Gastroesophageal sphincter (tissue), 4 donors: ENCODE results near the gene PPM1H. TPM values are rescaled to one million over a fixed set of nuclear protein-coding genes. Genes with fewer than 3 reads are reported as not detected.

Experiments used
- ATAC-seq: fragments of 150-250 bp; one replicate; pipeline ENCODE4 v1.9.1; 2016; ENCODE audit warnings: mild to moderate bottlenecking, moderate library complexity
- H3K27ac ChIP-seq, 4 donors: fragments of 200-600 bp; sonication (generic) in 3 of 4; 1 replicate in 3 of 4; 2 replicates in 1 of 4; pipeline ENCODE4 v1.5.1; 2016 to 2019
- H3K27me3 ChIP-seq: fragments of 200-600 bp; sonication (generic); one replicate; pipeline ENCODE4 v1.5.1; 2019
- H3K36me3 ChIP-seq, 2 donors: fragments of 200-600 bp; sonication (generic); one replicate each; pipeline ENCODE4 v1.5.1; 2019; ENCODE audit warnings: control low read depth in 1 of 2
- H3K4me1 ChIP-seq, 3 donors: fragments of 200-600 bp; sonication (generic); 1 replicate in 2 of 3; 2 replicates in 1 of 3; pipeline ENCODE4 v1.5.1; 2016 to 2019; ENCODE audit warnings: control low read depth in 2 of 3
- H3K4me3 ChIP-seq, 2 donors: fragments of 200-600 bp; sonication (generic); one replicate each; pipeline ENCODE4 v1.5.1; 2019; ENCODE audit warnings: mild to moderate bottlenecking in 1 of 2, moderate library complexity in 1 of 2
- H3K9me3 ChIP-seq, 3 donors: fragments of 200-600 bp; sonication (generic); one replicate each; pipeline ENCODE4 v1.5.1; 2017 to 2019; ENCODE audit warnings: control low read depth in 2 of 3
- EP300 ChIP-seq: sonication (generic); formaldehyde crosslinking; IDR thresholded peaks from one replicate; pipeline ENCODE4 v1.6.1; 2017; ENCODE audit warnings: antibody characterized with exemption, mild to moderate bottlenecking
- POLR2A ChIP-seq, 2 donors: fragments of 450-650 bp; IDR thresholded peaks; one replicate each; pipeline ENCODE4 v1.6.1; 2017; ENCODE audit warnings: antibody characterized with exemption in 2 of 2, mild to moderate bottlenecking in 2 of 2, moderate library complexity in 1 of 2
- POLR2AphosphoS5 ChIP-seq: sonication (generic); formaldehyde crosslinking; IDR thresholded peaks from one replicate; pipeline ENCODE4 v1.6.1; 2017; ENCODE audit warnings: antibody characterized with exemption
- WGBS, 2 donors: methylation state at CpG; one replicate each; pipeline ENCODE4 v1.1.5; 2018; ENCODE audit warnings: low coverage in 1 of 2; 5-methylcytosine and 5-hydroxymethylcytosine counted together
- total RNA-seq, 4 donors: library from RNA; depleted of rRNA; stranded (reverse); fragments of >200 nt; gene quantifications; one replicate each; pipeline ENCODE4 v1.1.0, GENCODE V29; 2016
- TF ChIP-seq, protein P1 (sequence below), 4 experiments: fragments of 200-600 bp in 2 of 4; fragments of 450-650 bp in 2 of 4; sonication (generic) in 1 of 4; IDR thresholded peaks; one replicate each; pipeline ENCODE4 v1.5.1; 2017 to 2019; ENCODE audit warnings: antibody characterized with exemption in 4 of 4, mild to moderate bottlenecking in 2 of 4, moderate library complexity in 2 of 4

Gene PPM1H
- total RNA-seq, 4 donors from 2014 or later: 1.3 to 1.9 (median 1.6) TPM

DNA sequence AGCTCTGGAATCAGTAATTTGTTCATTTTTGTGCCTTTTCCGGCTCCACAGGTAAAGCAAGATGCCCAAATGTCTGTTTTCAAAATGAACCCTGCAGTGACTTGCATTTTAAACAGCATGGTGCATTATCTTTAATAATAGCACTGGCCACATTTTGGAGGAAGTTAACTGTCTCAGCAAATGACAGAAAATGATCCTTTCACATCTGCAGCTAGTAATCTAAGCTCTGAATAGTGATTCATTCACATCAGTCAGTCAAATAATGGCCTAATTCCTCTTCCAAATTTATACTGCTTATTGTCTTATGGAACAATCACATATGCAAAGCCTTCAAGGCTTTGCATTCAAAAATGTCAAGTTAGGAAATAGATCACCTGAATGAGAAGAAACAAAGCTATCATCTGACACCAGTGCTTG is 75.6 kb downstream of the PPM1H start:
- H3K27ac ChIP-seq: no peak overlapping the region
- no peak overlapping the region for H3K4me3 ChIP-seq
- H3K4me1 ChIP-seq: no peaks in the 10 kb centered on the region
- WGBS, 2 donors: 77 to 83% methylated on average over 1 of the region's 1 CpG
- H3K9me3 ChIP-seq: no peaks in the 10 kb centered on the region
- no peak for TF ChIP-seq POLR2AphosphoS5
- TF ChIP-seq, protein P1, sequence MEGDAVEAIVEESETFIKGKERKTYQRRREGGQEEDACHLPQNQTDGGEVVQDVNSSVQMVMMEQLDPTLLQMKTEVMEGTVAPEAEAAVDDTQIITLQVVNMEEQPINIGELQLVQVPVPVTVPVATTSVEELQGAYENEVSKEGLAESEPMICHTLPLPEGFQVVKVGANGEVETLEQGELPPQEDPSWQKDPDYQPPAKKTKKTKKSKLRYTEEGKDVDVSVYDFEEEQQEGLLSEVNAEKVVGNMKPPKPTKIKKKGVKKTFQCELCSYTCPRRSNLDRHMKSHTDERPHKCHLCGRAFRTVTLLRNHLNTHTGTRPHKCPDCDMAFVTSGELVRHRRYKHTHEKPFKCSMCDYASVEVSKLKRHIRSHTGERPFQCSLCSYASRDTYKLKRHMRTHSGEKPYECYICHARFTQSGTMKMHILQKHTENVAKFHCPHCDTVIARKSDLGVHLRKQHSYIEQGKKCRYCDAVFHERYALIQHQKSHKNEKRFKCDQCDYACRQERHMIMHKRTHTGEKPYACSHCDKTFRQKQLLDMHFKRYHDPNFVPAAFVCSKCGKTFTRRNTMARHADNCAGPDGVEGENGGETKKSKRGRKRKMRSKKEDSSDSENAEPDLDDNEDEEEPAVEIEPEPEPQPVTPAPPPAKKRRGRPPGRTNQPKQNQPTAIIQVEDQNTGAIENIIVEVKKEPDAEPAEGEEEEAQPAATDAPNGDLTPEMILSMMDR (IDR thresholded peaks at IDR 0.05): no peak
- no peak for TF ChIP-seq EP300
- TF ChIP-seq POLR2A (IDR thresholded peaks at IDR 0.05): no peak
- H3K36me3 ChIP-seq: no peaks in the 10 kb centered on the region
- no peaks in the 10 kb centered on the region for H3K27me3 ChIP-seq
- ATAC-seq: no peak

DNA sequence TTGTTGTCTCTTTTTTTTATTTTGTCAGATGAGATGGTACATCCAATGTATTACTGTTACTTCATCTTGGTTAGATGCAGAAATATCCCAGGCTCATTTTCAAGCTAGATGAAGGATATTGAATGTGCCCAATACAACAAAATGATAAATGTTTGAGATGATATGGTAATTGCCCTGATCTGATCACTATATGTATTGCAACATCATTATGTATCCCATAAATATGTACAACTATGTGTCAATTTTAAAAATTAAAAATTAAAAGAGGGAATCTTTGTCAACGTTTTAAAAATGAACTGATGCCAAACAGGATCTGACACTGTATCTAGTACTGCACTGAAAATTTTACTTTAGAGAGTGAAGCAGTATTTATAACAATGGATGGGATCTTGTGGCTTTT is 78.5 kb downstream of the PPM1H start:
- WGBS, 2 donors: 38 to 44% methylated on average over 1 of the region's 1 CpG
- Histone ChIP-seq H3K4me1 (no peaks in the 10 kb centered on the region), H3K9me3 (no peaks in the 10 kb centered on the region), H3K27ac (no peak overlapping the region), H3K27me3 (no peaks in the 10 kb centered on the region), H3K4me3 (no peak overlapping the region), H3K36me3 (no peaks in the 10 kb centered on the region)
- no peak for TF ChIP-seq POLR2AphosphoS5
- TF ChIP-seq EP300: no peak
- TF ChIP-seq, protein P1 (IDR thresholded peaks at IDR 0.05): no peak
- TF ChIP-seq POLR2A (IDR thresholded peaks at IDR 0.05): no peak
- ATAC-seq: no peak

DNA sequence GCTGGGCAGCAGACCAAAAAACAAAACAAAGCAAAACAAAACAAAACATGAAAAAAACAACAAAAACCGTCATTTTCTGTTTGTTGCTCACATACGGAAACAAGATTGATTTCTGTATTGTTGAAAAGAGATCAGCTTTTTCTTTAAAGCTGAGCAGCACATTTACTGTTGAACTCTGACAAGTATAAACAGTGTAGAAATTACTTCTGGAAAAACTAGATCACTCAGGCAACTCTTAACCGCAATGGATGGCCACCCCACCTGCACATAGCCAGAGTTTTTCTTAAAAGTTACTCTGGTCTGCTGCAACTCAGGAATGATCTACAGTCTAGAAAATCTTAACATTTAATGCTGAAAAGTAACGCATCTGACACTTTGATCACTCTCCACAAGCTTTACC is 80.9 kb downstream of the PPM1H start:
- H3K9me3 ChIP-seq: no peaks in the 10 kb centered on the region
- no peaks in the 10 kb centered on the region for H3K27me3 ChIP-seq
- WGBS, 2 donors: 47 to 52% methylated on average over 4 of the region's 4 CpGs
- no peaks in the 10 kb centered on the region for H3K4me1 ChIP-seq
- no peaks in the 10 kb centered on the region for H3K36me3 ChIP-seq
- H3K4me3 ChIP-seq: no peak overlapping the region
- TF ChIP-seq EP300: no peak
- TF ChIP-seq, protein P1 (IDR thresholded peaks at IDR 0.05): no peak
- no peak for TF ChIP-seq POLR2A (IDR thresholded peaks at IDR 0.05)
- no peak for TF ChIP-seq POLR2AphosphoS5
- H3K27ac ChIP-seq: no peak overlapping the region
- no peak for ATAC-seq

DNA sequence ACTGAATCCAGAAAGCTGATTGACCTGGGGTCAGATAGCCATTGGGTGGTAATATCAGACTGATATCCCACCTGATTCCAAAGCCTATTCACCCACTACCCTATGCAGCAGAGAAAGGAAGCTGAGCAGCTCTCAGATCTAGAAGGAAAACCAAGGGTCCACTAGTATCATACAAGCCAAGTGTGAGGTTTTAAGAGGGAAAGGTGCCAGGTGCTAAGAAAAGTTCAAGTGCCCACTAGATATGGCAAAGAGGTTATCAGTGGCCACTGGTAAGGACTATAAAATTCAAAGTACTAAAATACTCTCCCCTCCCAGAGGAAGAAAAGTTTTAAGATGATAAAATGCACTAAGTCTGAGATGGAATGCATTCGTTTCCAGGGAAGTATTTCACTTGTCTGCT is 85.6 kb downstream of the PPM1H start:
- Histone ChIP-seq H3K9me3 (no peaks in the 10 kb centered on the region), H3K27ac (no peak overlapping the region), H3K36me3 (no peaks in the 10 kb centered on the region), H3K27me3 (no peaks in the 10 kb centered on the region), H3K4me3 (no peak overlapping the region), H3K4me1 (no peaks in the 10 kb centered on the region)
- ATAC-seq: no peak
- TF ChIP-seq POLR2AphosphoS5 (no peak), EP300 (no peak), POLR2A (IDR thresholded peaks at IDR 0.05) (no peak)
- TF ChIP-seq, protein P1 (IDR thresholded peaks at IDR 0.05): no peak
- 31 to 47% methylated on average over 1 of the region's 1 CpG for WGBS, 2 donors

DNA sequence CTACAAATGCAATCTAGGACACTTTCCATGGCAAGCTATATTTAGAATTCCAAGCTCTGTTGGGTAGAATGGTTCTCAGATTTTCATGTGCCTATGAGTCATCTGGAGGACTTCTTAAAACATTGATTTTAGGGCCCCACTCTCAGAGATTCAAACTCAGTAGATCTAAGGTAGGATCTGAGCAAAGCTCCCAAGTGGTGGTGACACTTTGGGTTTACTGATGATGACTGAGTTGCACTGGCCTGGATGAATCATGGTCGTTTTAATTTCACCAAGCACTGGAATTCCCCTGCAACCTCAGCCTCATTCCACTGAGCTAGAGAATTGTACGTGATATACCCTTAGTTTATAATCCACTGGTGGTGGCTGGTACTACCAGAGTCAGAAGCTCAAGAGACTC is 86.5 kb downstream of the PPM1H start:
- Histone ChIP-seq H3K27ac (no peak overlapping the region), H3K4me1 (no peaks in the 10 kb centered on the region), H3K4me3 (no peak overlapping the region), H3K27me3 (no peaks in the 10 kb centered on the region), H3K36me3 (no peaks in the 10 kb centered on the region), H3K9me3 (no peaks in the 10 kb centered on the region)
- ATAC-seq: no peak
- no peak for TF ChIP-seq POLR2AphosphoS5
- WGBS, 2 donors: 56% methylated on average over 2 of the region's 2 CpGs; no CpG with 5 or more reads in 1 of the 2 donors
